IMR-90 (cell line): ENCODE measurements around the gene RNF186. TPM values are rescaled to one million over a fixed set of nuclear protein-coding genes. Genes with fewer than 3 reads are reported as not detected.

Source experiments
- ATAC-seq: fragments of 200-7000 bp; cut with Tn5 transposase; 2 replicates; pipeline ENCODE4 v1.9.1; 2020; ENCODE audit warnings: low read depth, mild to moderate bottlenecking, moderate library complexity
- BruUV-seq: library from RNA; stranded (reverse); fragments of 400-500 nt; replicated peaks from 2 replicates; lab custom pipeline; 2021; lab: Mats Ljungman, UMichigan
- CTCF ChIA-PET: fragments of 300-600 bp; formaldehyde crosslinking; extraction: SDS; loops from one replicate; lab custom pipeline; 2021; ENCODE audit warnings: antibody characterized with exemption; lab: Yijun Ruan, JAX
- POLR2A ChIA-PET: fragments of 300-600 bp; sonication (Branson Sonifier 250); formaldehyde crosslinking; loops from one replicate; lab custom pipeline; 2022; ENCODE audit warnings: antibody characterized with exemption; ENCODE audit not compliant: unreplicated experiment; lab: Charles Lee
- DNase-seq: peaks from one replicate; pipeline ENCODE4 v3.0.0; 2013
- H2AFZ ChIP-seq: replicated peaks from 2 replicates; pipeline ENCODE3; 2013; ENCODE audit warnings: low read length, mild to moderate bottlenecking; ENCODE audit not compliant: poor library complexity
- H2AK5ac ChIP-seq: 2 replicates; pipeline ENCODE4 v1.6.1; 2013; ENCODE audit warnings: low read depth, low read length, inconsistent platforms
- H2AK9ac ChIP-seq: replicated peaks from 2 replicates; pipeline ENCODE3; 2013; ENCODE audit warnings: mild to moderate bottlenecking, low read depth, low read length, moderate library complexity; ENCODE audit not compliant: poor library complexity
- H2BK120ac ChIP-seq: 2 replicates; pipeline ENCODE4 v1.6.1; 2013; ENCODE audit warnings: low read depth, low read length, inconsistent platforms
- H2BK15ac ChIP-seq: 3 replicates; pipeline ENCODE4 v1.6.1; 2013; ENCODE audit warnings: low read depth, low read length, inconsistent platforms
- H2BK20ac ChIP-seq: 2 replicates; pipeline ENCODE4 v1.6.1; 2013; ENCODE audit warnings: low read depth, mild to moderate bottlenecking, inconsistent platforms, low read length, moderate library complexity
- H2BK5ac ChIP-seq: 2 replicates; pipeline ENCODE4 v1.6.1; 2013; ENCODE audit warnings: mild to moderate bottlenecking, low read depth, low read length, inconsistent platforms; ENCODE audit not compliant: poor library complexity, severe bottlenecking
- H3K14ac ChIP-seq: replicated peaks from 2 replicates; pipeline ENCODE4 v1.6.1; 2013; ENCODE audit warnings: low read depth, low read length, inconsistent platforms
- H3K18ac ChIP-seq: 2 replicates; pipeline ENCODE4 v1.6.1; 2013; ENCODE audit warnings: low read depth, low read length, control low read depth
- H3K23ac ChIP-seq: 2 replicates; pipeline ENCODE4 v1.6.1; 2013; ENCODE audit warnings: low read depth, low read length, inconsistent platforms
- H3K27ac ChIP-seq: 2 replicates; pipeline ENCODE4 v1.5.1; 2013; ENCODE audit warnings: mild to moderate bottlenecking, control low read depth, low read length; ENCODE audit not compliant: insufficient read depth
- H3K27me3 ChIP-seq: 2 replicates; pipeline ENCODE4 v1.6.1; 2013; ENCODE audit warnings: low read length; ENCODE audit not compliant: control insufficient read depth, insufficient read depth
- H3K36me3 ChIP-seq: 2 replicates; pipeline ENCODE4 v1.6.1; 2013; ENCODE audit warnings: low read length, mixed read lengths; ENCODE audit not compliant: control insufficient read depth, insufficient read depth
- H3K4ac ChIP-seq: 2 replicates; pipeline ENCODE4 v1.6.1; 2013; ENCODE audit warnings: low read depth, low read length, inconsistent platforms
- H3K4me1 ChIP-seq: 2 replicates; pipeline ENCODE4 v1.6.1; 2013; ENCODE audit warnings: low read length, mixed read lengths; ENCODE audit not compliant: control insufficient read depth, insufficient read depth
- H3K4me2 ChIP-seq: 2 replicates; pipeline ENCODE4 v1.6.1; 2013; ENCODE audit warnings: low read depth, mild to moderate bottlenecking, control low read depth, low read length, moderate library complexity
- H3K4me3 ChIP-seq: 2 replicates; pipeline ENCODE4 v1.5.1; 2013; ENCODE audit warnings: low read depth, mild to moderate bottlenecking, control low read depth, low read length, moderate library complexity; ENCODE audit not compliant: insufficient read depth
- H3K56ac ChIP-seq: 2 replicates; pipeline ENCODE4 v1.6.1; 2013; ENCODE audit warnings: low read length, inconsistent platforms; ENCODE audit not compliant: insufficient read depth; ENCODE audit errors: extremely low read depth
- H3K79me1 ChIP-seq, 2 experiments: 2 replicates each; pipeline ENCODE4 v1.6.1; 2013; ENCODE audit warnings: low read length in 2 of 2, inconsistent platforms in 1 of 2, low read depth in 1 of 2
- H3K9ac ChIP-seq: 2 replicates; pipeline ENCODE4 v1.6.1; 2013; ENCODE audit warnings: low read depth, low read length, control low read depth
- H3K9me1 ChIP-seq: 2 replicates; pipeline ENCODE4 v1.6.1; 2013; ENCODE audit warnings: low read length, inconsistent platforms; ENCODE audit not compliant: insufficient read depth
- H3K9me3 ChIP-seq: 2 replicates; pipeline ENCODE4 v1.6.1; 2013; ENCODE audit warnings: low read length; ENCODE audit not compliant: control insufficient read depth, insufficient read depth
- H4K20me1 ChIP-seq: 2 replicates; pipeline ENCODE4 v1.6.1; 2013; ENCODE audit warnings: low read length, inconsistent platforms; ENCODE audit not compliant: insufficient read depth
- H4K5ac ChIP-seq: 2 replicates; pipeline ENCODE4 v1.6.1; 2013; ENCODE audit warnings: mild to moderate bottlenecking, low read depth, low read length, control low read depth
- H4K8ac ChIP-seq, 2 experiments: 2 replicates each; pipeline ENCODE4 v1.6.1; 2013; ENCODE audit warnings: low read depth in 2 of 2, low read length in 2 of 2, control low read depth in 1 of 2, inconsistent platforms in 1 of 2
- H4K91ac ChIP-seq: 2 replicates; pipeline ENCODE4 v1.6.1; 2013; ENCODE audit warnings: low read depth, low read length, inconsistent platforms; ENCODE audit not compliant: insufficient read depth
- BHLHE40 ChIP-seq: fragments of 150-350 bp; IDR thresholded peaks from 2 replicates; pipeline ENCODE4 v1.6.1; 2016; ENCODE audit warnings: mild to moderate bottlenecking, low read depth, low read length
- CEBPB ChIP-seq: IDR thresholded peaks from 2 replicates; pipeline ENCODE4 v1.6.1; 2012; ENCODE audit warnings: low read depth, low read length, improper control_type of control experiment
- CHD1 ChIP-seq: IDR thresholded peaks from 2 replicates; pipeline ENCODE4 v1.6.1; 2012; ENCODE audit warnings: low read depth, low read length, improper control_type of control experiment
- CTCF ChIP-seq: conservative IDR thresholded peaks from 2 replicates; pipeline ENCODE4 v1.5.1; 2012; ENCODE audit warnings: mild to moderate bottlenecking, low read depth, low read length, improper control_type of control experiment
- ELK1 ChIP-seq: fragments of 150-350 bp; IDR thresholded peaks from 2 replicates; pipeline ENCODE4 v1.6.1; 2016; ENCODE audit warnings: low read depth, mild to moderate bottlenecking, low read length, moderate library complexity, borderline replicate concordance
- FOS ChIP-seq: fragments of 150-350 bp; IDR thresholded peaks from 2 replicates; pipeline ENCODE4 v1.6.1; 2016; ENCODE audit warnings: low read depth, low read length
- MAFK ChIP-seq: IDR thresholded peaks from 2 replicates; pipeline ENCODE4 v1.6.1; 2012; ENCODE audit warnings: low read depth, low read length, improper control_type of control experiment
- MAZ ChIP-seq: IDR thresholded peaks from 2 replicates; pipeline ENCODE4 v1.6.1; 2012; ENCODE audit warnings: low read depth, mild to moderate bottlenecking, low read length, improper control_type of control experiment, moderate library complexity, borderline replicate concordance
- MXI1 ChIP-seq: IDR thresholded peaks from 2 replicates; pipeline ENCODE4 v1.6.1; 2012; ENCODE audit warnings: low read depth, mild to moderate bottlenecking, low read length, moderate library complexity, borderline replicate concordance
- NFE2L2 ChIP-seq: fragments of 150-350 bp; IDR thresholded peaks from 2 replicates; pipeline ENCODE4 v1.6.1; 2016; ENCODE audit warnings: low read depth, mild to moderate bottlenecking, low read length
- POLR2A ChIP-seq: IDR thresholded peaks from 2 replicates; pipeline ENCODE4 v1.6.1; 2012; ENCODE audit warnings: mild to moderate bottlenecking, low read depth, low read length
- RAD21 ChIP-seq: IDR thresholded peaks from 2 replicates; pipeline ENCODE4 v1.6.1; 2012; ENCODE audit warnings: low read length, improper control_type of control experiment
- RCOR1 ChIP-seq: IDR thresholded peaks from 2 replicates; pipeline ENCODE4 v1.6.1; 2012; ENCODE audit warnings: mild to moderate bottlenecking, low read length, improper control_type of control experiment; ENCODE audit not compliant: insufficient replicate concordance
- RFX5 ChIP-seq: IDR thresholded peaks from 2 replicates; pipeline ENCODE4 v1.8.0; 2012; ENCODE audit warnings: low read depth, mild to moderate bottlenecking, low read length, moderate library complexity
- SMC3 ChIP-seq: fragments of 150-350 bp; IDR thresholded peaks from 2 replicates; pipeline ENCODE4 v1.6.1; 2016; ENCODE audit warnings: low read depth, mild to moderate bottlenecking, antibody characterized with exemption, low read length, moderate library complexity
- USF2 ChIP-seq: fragments of 150-350 bp; IDR thresholded peaks from 2 replicates; pipeline ENCODE4 v1.6.1; 2017; ENCODE audit warnings: mild to moderate bottlenecking, antibody characterized with exemption, low read length, low read depth
- WGBS, 2 experiments: methylation state at CpG; one replicate each; pipeline versions ENCODE4 v1.1.5 to v1.1.7; 2013; ENCODE audit warnings: missing lambda C conversion rate in 2 of 2; ENCODE audit not compliant: insufficient read length in 1 of 2; ENCODE audit errors: extremely low coverage in 2 of 2; 5-methylcytosine and 5-hydroxymethylcytosine counted together
- dilution Hi-C: fragments of 300-500 bp; cut with HindIII; formaldehyde crosslinking; loops from one replicate; pipeline ENCODE4 v1.14.3; 2018; ENCODE audit warnings: low sequenced_read_pairs; ENCODE audit not compliant: unreplicated experiment
- in situ Hi-C: fragments of 300-500 bp; cut with MboI; formaldehyde crosslinking; loops from 3 replicates; pipeline ENCODE4 v1.14.3; 2019; ENCODE audit warnings: low sequenced_read_pairs, inconsistent platforms, mixed read lengths
- intact Hi-C: fragments of 100-400 bp; cut with micrococcal nuclease; formaldehyde crosslinking; loops from 2 replicates; pipeline ENCODE4 v1.10.0; 2022
- polyA plus RNA-seq, 3 experiments: library from polyadenylated mRNA; depleted of rRNA; stranded (reverse); fragments of >200 nt; gene quantifications; 2 replicates each; pipeline ENCODE4 v1.2.3, GENCODE V29; 2012; ENCODE audit warnings: low replicate concordance in 1 of 3
- total RNA-seq: library from RNA; depleted of rRNA; stranded (reverse); fragments of >200 nt; gene quantifications from 2 replicates; pipeline ENCODE4 v1.2.3, GENCODE V29; 2012

RNF186 gene
- total and polyA plus RNA-seq, 2 of the 4 experiments (the other 2 are of a cell fraction) = not detected

DNA sequence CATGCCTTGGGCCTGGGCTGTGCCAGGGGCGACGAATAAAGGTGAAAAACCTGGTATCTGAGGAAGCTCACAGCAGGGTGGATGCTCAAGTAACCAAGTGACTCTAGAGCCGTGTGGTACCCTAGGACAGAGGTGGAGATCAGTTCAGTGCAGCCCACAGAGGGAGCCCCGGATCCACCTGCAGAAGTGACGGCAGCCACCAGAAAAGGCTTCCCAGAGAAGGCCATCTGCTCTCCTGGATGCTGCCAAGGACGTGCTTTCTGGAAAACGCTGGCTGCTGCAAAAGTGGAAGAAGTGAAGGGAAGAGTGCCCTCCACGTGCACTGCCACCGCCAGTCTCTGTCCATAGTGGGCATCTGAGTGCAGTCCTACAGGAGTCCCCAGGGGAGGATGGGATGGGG lies 43.0 kb downstream of the RNF186 start:
- dilution Hi-C loops (no loop called here), intact Hi-C loops (no loop called here), in situ Hi-C loops (no loop called here)
- Histone ChIP-seq H3K9me3 (no peaks in the 10 kb centered on the region), H3K14ac (no peak overlapping the region), H4K5ac (no peak overlapping the region), H2BK5ac (no peak overlapping the region), H4K20me1 (no peaks in the 10 kb centered on the region), H3K27ac (no peak overlapping the region), H3K4ac (no peak overlapping the region), H2BK120ac (no peak overlapping the region), H3K9ac (no peak overlapping the region), H3K4me1 (peaks cover 2% of the 10 kb centered on the region; the same call in 1 of the 2 replicates), H3K4me3 (no peak overlapping the region), H3K18ac (no peak overlapping the region), H2AK9ac (no peak overlapping the region), H4K91ac (no peak overlapping the region), H3K36me3 (peaks cover 13% of the 10 kb centered on the region), H3K56ac (no peak overlapping the region), H3K27me3 (no peaks in the 10 kb centered on the region), H3K79me1 (no peaks in the 10 kb centered on the region), H2AK5ac (no peak overlapping the region), H3K9me1 (peaks cover 3% of the 10 kb centered on the region), H2BK15ac (no peak overlapping the region), H2AFZ (no peak overlapping the region), H3K23ac (no peak overlapping the region), H4K8ac (no peak overlapping the region), H3K4me2 (no peak overlapping the region), H2BK20ac (no peak overlapping the region)
- DNase-seq (no peak), ATAC-seq (no peak)
- 79% methylated on average over 9 of the region's 9 CpGs; no CpG with 5 or more reads in 1 of the 2 experiments for WGBS, 2 experiments
- POLR2A ChIA-PET = no interaction called here
- CTCF ChIA-PET = no interaction called here
- TF ChIP-seq MAFK = no peak
- TF ChIP-seq BHLHE40 = no peak
- TF ChIP-seq RCOR1 = no peak
- no peak for TF ChIP-seq USF2
- TF ChIP-seq NFE2L2 = no peak
- TF ChIP-seq CEBPB = no peak
- TF ChIP-seq RFX5 = no peak
- no peak for TF ChIP-seq RAD21
- TF ChIP-seq MXI1 = no peak
- no peak for TF ChIP-seq MAZ
- no peak for TF ChIP-seq CHD1
- TF ChIP-seq CTCF = no peak
- no peak for TF ChIP-seq SMC3
- no peak for TF ChIP-seq ELK1
- no peak for TF ChIP-seq POLR2A
- no peak for TF ChIP-seq FOS
- no TSS peak for BruUV-seq
